GM10847 (cell line): ENCODE data around the gene FLT1.

Experiments
- POLR2A ChIP-seq: IDR thresholded peaks from 2 replicates; pipeline ENCODE4 v1.6.1; 2011; ENCODE audit not compliant: insufficient read length; ENCODE audit errors: extremely low read depth

The FLT1 gene

GRCh38 chr13:28531845-28532387 lies 37.0 kb upstream of the FLT1 start:
- no peak for TF ChIP-seq POLR2A

- no peak for TF ChIP-seq POLR2A
These were observed 36.3 kb upstream of the FLT1 start for GRCh38 chr13:28531077-28531844.

- no peak for TF ChIP-seq POLR2A
These were observed 35.8 kb upstream of the FLT1 start for GRCh38 chr13:28530729-28531076.

- no peak for TF ChIP-seq POLR2A
These were observed 34.9 kb upstream of the FLT1 start for GRCh38 chr13:28529836-28530235.

GRCh38 chr13:28528848-28529247 lies 33.9 kb upstream of the FLT1 start:
- TF ChIP-seq POLR2A: no peak

GRCh38 chr13:28528388-28528787 lies 33.5 kb upstream of the FLT1 start:
- no peak for TF ChIP-seq POLR2A

GRCh38 chr13:28527629-28528028 lies 32.7 kb upstream of the FLT1 start:
- no peak for TF ChIP-seq POLR2A

- TF ChIP-seq POLR2A: no peak
These were observed 31.9 kb upstream of the FLT1 start for GRCh38 chr13:28526876-28527275.

- TF ChIP-seq POLR2A: no peak
These were observed 27.9 kb upstream of the FLT1 start for GRCh38 chr13:28522871-28523270.

- no peak for TF ChIP-seq POLR2A
These were observed 18.8 kb upstream of the FLT1 start for GRCh38 chr13:28513745-28514144.

- no peak for TF ChIP-seq POLR2A
These were observed 15.6 kb upstream of the FLT1 start for GRCh38 chr13:28510542-28510941.

- no peak for TF ChIP-seq POLR2A
These were observed 15.1 kb upstream of the FLT1 start for GRCh38 chr13:28510066-28510465.

- TF ChIP-seq POLR2A: no peak
These were observed 10.7 kb upstream of the FLT1 start for GRCh38 chr13:28505543-28506135.

- TF ChIP-seq POLR2A: no peak
These were observed 8.4 kb upstream of the FLT1 start for GRCh38 chr13:28503182-28503967.

GRCh38 chr13:28501547-28501946 lies 6.6 kb upstream of the FLT1 start:
- no peak for TF ChIP-seq POLR2A

- no peak for TF ChIP-seq POLR2A
These were observed 4.7 kb upstream of the FLT1 start for GRCh38 chr13:28499609-28500008.

- TF ChIP-seq POLR2A: no peak
These were observed 3.7 kb upstream of the FLT1 start for GRCh38 chr13:28498481-28499115.
